HFF-Myc (cell line): Measurements from ENCODE around the gene CCL25.
A peak's percentile ranks its signal among the peaks of the same experiment; 100 is the strongest.

ENCODE experiments used
- DNase-seq: peaks from one replicate; pipeline ENCODE4 v3.0.0-alpha.2; 2011; ENCODE audit warnings: low read depth; ENCODE audit errors: extremely low read depth
- H3K4me3 ChIP-seq: replicated peaks from 2 replicates; pipeline ENCODE4 v1.5.1; 2011; ENCODE audit warnings: low read depth, mild to moderate bottlenecking, control low read depth, low read length
- TF ChIP-seq, protein P1 (sequence below): IDR thresholded peaks from 2 replicates; pipeline ENCODE4 v1.5.1; 2012; ENCODE audit warnings: mild to moderate bottlenecking, low read depth, low read length, control low read depth; ENCODE audit errors: missing control alignments

CCL25 gene, protein sequence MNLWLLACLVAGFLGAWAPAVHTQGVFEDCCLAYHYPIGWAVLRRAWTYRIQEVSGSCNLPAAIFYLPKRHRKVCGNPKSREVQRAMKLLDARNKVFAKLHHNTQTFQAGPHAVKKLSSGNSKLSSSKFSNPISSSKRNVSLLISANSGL

DNA sequence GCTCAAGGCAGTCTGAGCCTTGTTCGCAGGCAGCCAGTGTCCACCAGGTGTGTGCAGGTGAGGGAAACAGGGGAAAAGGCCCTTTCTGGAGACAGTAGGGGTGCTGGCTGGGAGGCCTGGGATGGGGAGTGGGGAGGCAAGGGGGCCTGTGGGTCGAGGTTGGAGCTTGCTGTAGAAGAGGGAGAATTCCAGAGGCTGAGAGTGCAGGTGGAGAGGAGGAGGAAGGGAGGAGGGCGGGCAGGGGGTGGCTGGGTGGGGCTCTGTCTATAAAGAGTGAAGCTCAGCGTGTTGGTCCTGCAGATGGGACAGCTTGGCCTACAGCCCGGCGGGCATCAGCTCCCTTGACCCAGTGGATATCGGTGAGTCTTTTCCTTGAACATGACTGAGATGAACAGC is at the start of gene CCL25:
Gene CCL25 (plus strand): TSS at position 297 of the 396 bp plus-strand sequence. CDS start 290 bp downstream, outside the sequence.
- no peak for DNase-seq
- TF ChIP-seq, protein P1, sequence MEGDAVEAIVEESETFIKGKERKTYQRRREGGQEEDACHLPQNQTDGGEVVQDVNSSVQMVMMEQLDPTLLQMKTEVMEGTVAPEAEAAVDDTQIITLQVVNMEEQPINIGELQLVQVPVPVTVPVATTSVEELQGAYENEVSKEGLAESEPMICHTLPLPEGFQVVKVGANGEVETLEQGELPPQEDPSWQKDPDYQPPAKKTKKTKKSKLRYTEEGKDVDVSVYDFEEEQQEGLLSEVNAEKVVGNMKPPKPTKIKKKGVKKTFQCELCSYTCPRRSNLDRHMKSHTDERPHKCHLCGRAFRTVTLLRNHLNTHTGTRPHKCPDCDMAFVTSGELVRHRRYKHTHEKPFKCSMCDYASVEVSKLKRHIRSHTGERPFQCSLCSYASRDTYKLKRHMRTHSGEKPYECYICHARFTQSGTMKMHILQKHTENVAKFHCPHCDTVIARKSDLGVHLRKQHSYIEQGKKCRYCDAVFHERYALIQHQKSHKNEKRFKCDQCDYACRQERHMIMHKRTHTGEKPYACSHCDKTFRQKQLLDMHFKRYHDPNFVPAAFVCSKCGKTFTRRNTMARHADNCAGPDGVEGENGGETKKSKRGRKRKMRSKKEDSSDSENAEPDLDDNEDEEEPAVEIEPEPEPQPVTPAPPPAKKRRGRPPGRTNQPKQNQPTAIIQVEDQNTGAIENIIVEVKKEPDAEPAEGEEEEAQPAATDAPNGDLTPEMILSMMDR = no peak
- H3K4me3 ChIP-seq = no peak within 1 kb of the TSS

DNA sequence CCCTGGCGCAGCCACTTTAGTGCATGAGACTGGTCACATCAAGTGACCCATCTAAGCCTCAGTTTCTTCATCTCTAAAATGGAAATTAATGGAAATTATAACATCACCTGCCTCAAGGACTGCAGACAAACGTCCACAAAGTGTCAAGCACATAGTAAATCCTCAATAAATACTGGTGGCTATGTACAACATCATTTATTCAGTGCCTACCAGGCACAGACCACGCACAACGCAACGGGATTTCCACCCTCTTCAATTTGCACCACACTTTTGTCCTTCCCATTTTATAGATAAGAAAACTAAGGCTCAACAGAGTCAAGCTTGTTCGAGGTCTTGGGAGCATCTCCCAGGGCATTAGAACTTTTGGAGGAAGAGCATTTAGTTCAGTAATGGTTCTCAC is 48.6 kb upstream of the CCL25 start:
- TF ChIP-seq, protein P1 = no peak
- no peak for DNase-seq
- peak overlapping the region; percentile 69 for H3K4me3 ChIP-seq

DNA sequence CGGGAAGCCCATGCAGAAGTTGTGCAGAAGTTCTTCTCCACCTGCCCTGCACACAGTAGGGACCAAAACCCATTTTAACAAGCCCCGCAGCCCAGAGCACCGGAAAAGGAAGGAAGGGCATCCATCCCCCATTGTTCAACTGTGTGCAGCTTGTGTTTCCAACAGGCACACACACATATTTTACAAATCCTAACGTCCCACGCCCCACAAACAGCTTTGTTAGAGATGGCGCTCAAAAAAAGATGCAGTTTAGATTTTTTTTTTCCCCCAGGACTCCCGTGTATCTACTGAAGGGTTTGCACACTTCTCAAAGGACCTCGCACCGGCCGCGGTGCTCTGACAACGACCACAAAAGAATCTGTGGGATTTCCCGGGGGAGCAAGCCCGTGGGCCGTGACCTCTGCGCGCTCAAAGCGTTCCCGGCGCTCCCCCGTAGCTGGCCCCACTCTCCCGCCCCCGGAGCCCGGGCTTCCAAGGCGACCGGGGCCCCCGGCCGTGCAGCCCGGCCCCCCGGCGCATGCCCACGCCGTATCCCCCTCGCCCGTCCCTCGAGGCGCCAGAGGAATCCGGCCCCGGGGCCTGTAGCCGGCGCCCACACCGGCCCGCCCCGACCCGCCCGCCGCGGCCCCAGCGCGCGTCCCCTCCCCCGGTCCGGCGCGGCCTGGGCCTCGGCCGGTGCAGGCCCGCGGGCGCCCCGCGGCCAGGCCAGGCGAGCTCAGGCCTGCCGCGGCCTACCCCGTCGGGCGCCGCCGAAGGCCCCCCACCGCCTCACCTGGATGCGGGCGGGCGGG is 47.6 kb upstream of the CCL25 start:
- DNase-seq = no peak
- peak overlapping the region; percentile 69 for H3K4me3 ChIP-seq
- TF ChIP-seq, protein P1 = no peak

DNA sequence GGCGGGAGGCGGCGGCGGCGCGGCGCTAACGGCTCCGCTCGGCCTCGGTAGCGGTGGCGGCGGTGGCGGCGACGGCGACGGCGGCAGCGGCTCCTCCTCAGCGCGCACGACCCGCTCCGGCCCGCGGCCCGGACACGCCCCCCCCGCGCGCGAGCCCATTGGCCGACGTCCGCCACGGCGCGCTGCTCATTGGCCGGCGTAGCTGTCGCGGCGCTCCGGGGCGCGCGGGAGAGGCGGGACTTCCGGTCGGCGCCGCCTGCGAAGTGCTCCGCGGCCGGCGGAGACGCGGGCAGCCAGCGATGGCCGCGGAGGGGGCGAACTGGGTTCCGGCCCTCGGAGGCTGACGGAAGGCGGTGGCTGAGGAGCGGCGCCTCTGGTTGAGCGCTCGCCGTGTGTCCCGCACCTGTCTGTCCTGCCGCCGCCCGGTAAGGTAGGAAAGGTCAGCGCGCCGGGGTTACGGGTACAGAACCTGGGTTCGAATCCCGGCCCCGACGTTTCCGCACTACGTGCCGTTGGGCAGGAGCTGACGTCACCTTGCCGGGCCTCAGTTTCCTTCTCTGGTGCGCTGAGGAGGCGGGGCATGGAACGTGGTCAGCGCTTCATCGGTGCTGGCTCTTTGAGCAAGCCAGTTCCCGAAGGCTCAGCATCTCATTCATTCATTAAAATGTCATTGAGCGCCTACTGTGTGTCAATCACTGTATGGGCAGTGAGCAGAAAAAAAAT is 46.9 kb upstream of the CCL25 start, which contains the start of gene ELAVL1:
Gene ELAVL1 (minus strand): TSS at position 108 of the 723 bp plus-strand sequence. CDS start 13,826 bp downstream, outside the sequence.
- TF ChIP-seq, protein P1 = no peak
- peak within 1 kb of the TSS; percentile 83 for H3K4me3 ChIP-seq
- DNase-seq = peak; percentile 39

DNA sequence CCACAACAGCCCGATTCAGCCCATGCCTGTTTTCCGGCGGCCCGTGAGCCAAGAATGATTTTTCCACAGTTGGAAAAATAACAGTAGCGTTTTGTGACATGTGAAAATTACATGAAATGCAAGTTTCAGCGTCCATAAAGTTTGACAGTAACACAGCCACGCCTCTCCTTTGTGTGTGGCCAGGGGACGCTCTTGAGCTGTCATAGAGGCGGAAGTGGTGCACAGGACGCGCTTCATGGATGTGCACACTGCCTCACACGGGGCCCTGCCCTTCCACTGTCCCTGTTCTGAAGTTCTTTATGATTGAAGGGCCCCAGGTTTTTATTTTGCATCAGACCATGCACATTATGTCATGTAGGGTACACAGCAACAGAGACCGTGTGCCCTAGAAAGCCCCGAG is 34.8 kb upstream of the CCL25 start:
- no peak for DNase-seq
- H3K4me3 ChIP-seq = no peak overlapping the region
- TF ChIP-seq, protein P1 = peak; percentile 19

DNA sequence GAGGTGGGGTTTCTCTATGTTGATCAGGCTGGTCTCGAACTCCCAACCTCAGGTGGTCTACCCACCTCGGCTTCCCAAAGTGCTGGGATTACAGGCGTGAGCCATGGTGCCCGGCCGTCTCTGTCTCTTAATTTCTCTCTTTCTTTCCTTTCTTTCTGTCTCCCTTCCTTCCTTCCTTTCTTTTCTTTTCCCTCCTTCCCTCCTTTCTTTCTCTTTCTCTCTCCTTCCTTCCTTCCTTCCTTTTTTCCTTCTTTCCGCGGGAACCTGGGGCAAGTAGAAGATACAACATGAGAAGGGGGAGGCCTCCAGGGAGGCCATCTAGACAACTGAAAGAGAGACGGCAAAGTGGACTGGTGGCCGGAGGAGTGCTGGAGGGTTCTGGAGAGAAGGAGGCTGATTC is 31.9 kb upstream of the CCL25 start:
- H3K4me3 ChIP-seq = no peak overlapping the region
- TF ChIP-seq, protein P1 = no peak
- DNase-seq = no peak
